Retinal pigment epithelial cell (primary cell): ENCODE results near the gene PRRT3.
A peak's percentile ranks its signal among the peaks of the same experiment; 100 is the strongest.

Source experiments
- DNase-seq: peaks from one replicate; pipeline ENCODE4 v3.0.0-alpha.2; 2010; ENCODE audit warnings: low read depth
- H3K4me3 ChIP-seq: 2 replicates; pipeline ENCODE4 v1.5.1; 2011; ENCODE audit warnings: mild to moderate bottlenecking, low read length, control low read depth, moderate library complexity
- CTCF ChIP-seq: conservative IDR thresholded peaks from 2 replicates; pipeline ENCODE4 v1.5.1; 2011; ENCODE audit warnings: low read depth, low read length, control low read depth, inconsistent platforms

Gene PRRT3

GRCh38 chr3:9917820-9918219 is 34.4 kb downstream of the PRRT3 start:
- H3K4me3 ChIP-seq = no peak overlapping the region
- TF ChIP-seq CTCF = no peak
- DNase-seq = no peak

- no peak for TF ChIP-seq CTCF
- DNase-seq = no peak
- peak within 1 kb of the TSS; percentile 50 for H3K4me3 ChIP-seq
Observed at GRCh38 chr3:9916734-9917680, 35.2 kb downstream of the PRRT3 start, which contains the start of gene IL17RC. IL17RC (plus strand) TSS chr3:9917098; CDS start chr3:9917316, 218 bp downstream.

- no peak for DNase-seq
- TF ChIP-seq CTCF = no peak
- peak overlapping the region; percentile 46 for H3K4me3 ChIP-seq
Observed at GRCh38 chr3:9916346-9916733, 35.9 kb downstream of the PRRT3 start.

GRCh38 chr3:9915254-9916141 is 36.7 kb downstream of the PRRT3 start:
- peak; percentile 35 for TF ChIP-seq CTCF
- peak overlapping the region; percentile 50 for H3K4me3 ChIP-seq
- DNase-seq = no peak

GRCh38 chr3:9914559-9915253 is 37.5 kb downstream of the PRRT3 start:
- no peak for TF ChIP-seq CTCF
- DNase-seq = no peak
- no peak overlapping the region for H3K4me3 ChIP-seq

- no peak overlapping the region for H3K4me3 ChIP-seq
- no peak for TF ChIP-seq CTCF
- DNase-seq = no peak
Observed at GRCh38 chr3:9914011-9914410, 38.2 kb downstream of the PRRT3 start.
